ENCODE data around the gene TTC4.

The TTC4 gene

DNA sequence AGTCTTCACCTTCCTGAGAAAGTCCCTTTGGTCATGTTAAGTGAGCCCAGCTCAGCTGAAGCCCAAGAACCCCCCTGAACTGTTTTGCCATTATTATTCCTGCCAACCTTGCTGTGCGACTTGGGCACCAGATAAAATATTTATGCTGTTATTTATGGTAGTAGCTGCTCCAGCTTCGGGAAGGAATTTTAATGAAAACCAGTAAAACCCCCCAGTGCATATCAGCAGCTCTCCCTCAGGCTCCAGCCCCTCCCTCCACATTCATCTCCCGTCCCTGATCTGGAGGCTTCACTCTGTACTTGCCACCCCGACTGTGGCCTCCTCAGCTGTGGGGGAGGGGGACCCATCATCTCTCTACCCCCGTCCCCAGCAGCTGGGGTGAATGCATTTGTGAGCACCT is 72.8 kb downstream of the TTC4 start:
- no peak for FAIRE-seq

GRCh38 chr1:54791880-54792522 is 76.3 kb downstream of the TTC4 start:
- FAIRE-seq: peak; percentile 23

Data from TTC549 (cell line).